Measurements from ENCODE around the gene DNAJB2. TPM values are rescaled to one million over a fixed set of nuclear protein-coding genes. Genes with fewer than 3 reads are reported as not detected.

The DNAJB2 gene
- total RNA-seq, 1 experiment from 2014 or later = 36.2 TPM

GRCh38 chr2:219230059-219230540 lies 49.1 kb upstream of the DNAJB2 start:
- Histone ChIP-seq H3K27ac (ENCODE audit: low read depth, low read length) (peak overlapping the region; percentile 69), H3K79me2 (ENCODE audit: insufficient read depth, low read length) (peaks cover 27% of the 10 kb centered on the region), H3K4me3 (replicated peaks in 1 of 2; ENCODE audit: low read depth in 1 of 2, low read length in 2 of 2) (peak overlapping the region; percentile 79 to 98), H3K36me3 (ENCODE audit: control insufficient read depth in 1 of 2, insufficient read depth in 2 of 2, low read length in 2 of 2) (peaks cover 24 to 35% of the 10 kb centered on the region in 2 experiments; a peak in 3 of 4 replicates), H3K4me2 (ENCODE audit: low read length) (peak overlapping the region; percentile 95), H3K9me3 (ENCODE audit: control insufficient read depth in 1 of 2, insufficient read depth in 1 of 2, low read depth in 1 of 2, low read length in 2 of 2) (no peaks in the 10 kb centered on the region), H3K27me3 (ENCODE audit: insufficient read depth, low read length) (no peaks in the 10 kb centered on the region), H2AFZ (ENCODE audit: low read depth, low read length, poor library complexity, severe bottlenecking) (no peak overlapping the region), H3K4me1 (ENCODE audit: control insufficient read depth in 1 of 2, insufficient read depth in 2 of 2, low read length in 2 of 2) (peaks cover 6 to 18% of the 10 kb centered on the region in 2 experiments; a peak in 3 of 4 replicates), H3K9me2 (ENCODE audit: insufficient read depth) (no peaks in the 10 kb centered on the region), H4K20me1 (ENCODE audit: insufficient read depth) (no peaks in the 10 kb centered on the region), H3K9ac (ENCODE audit: low read length) (peak overlapping the region; percentile 85)
- POLR2A ChIA-PET = interaction anchor here (1.3 to 1.9 kb wide), 2 partner anchors 19 to 23 kb away, joined by 4 read pairs; no protein-coding TSS in a partner anchor
- CTCF ChIA-PET = interaction anchor here (0.9 to 2.4 kb wide), 3 partner anchors 45 to 250 kb away, joined by 3 to 12 read pairs (median 3); no protein-coding TSS in a partner anchor
- RAD21 ChIA-PET (ENCODE audit: low non-redundant PET in 1 of 2, low total read pairs in 2 of 2, uncharacterized antibody in 2 of 2, unreplicated experiment in 2 of 2) = no interaction called here
- BruUV-seq (replicated peaks) = TSS peak; percentile 76
- intact Hi-C loops (cut with micrococcal nuclease) = no loop called here
- TF ChIP-seq RAD21 (IDR thresholded peaks at IDR 0.05; ENCODE audit: low read depth) (no peak), ELF1 (IDR thresholded peaks at IDR 0.05; ENCODE audit: borderline replicate concordance, low read depth) (no peak), JUND (IDR thresholded peaks at IDR 0.05) (0 out of 2 replicates have a peak, but pooled peaks have one; percentile 8), REST (IDR thresholded peaks at IDR 0.05; ENCODE audit: low read depth) (no peak), POLR2AphosphoS5 (IDR thresholded peaks at IDR 0.05; ENCODE audit: low read depth, low read length) (no peak), ATF3 (IDR thresholded peaks at IDR 0.05) (no peak), SP1 (IDR thresholded peaks at IDR 0.05; ENCODE audit: low read depth) (no peak), MAX (IDR thresholded peaks at IDR 0.05) (peak; percentile 53)
- ATAC-seq (peak; percentile 16), DNase-seq (ENCODE audit: low read depth, low spot score) (no peak)
